Measurements from ENCODE around the gene SHC4.
A peak's percentile ranks its signal among the peaks of the same experiment; 100 is the strongest.

Gene SHC4

GRCh38 chr15:48803877-48804276 lies 159.8 kb downstream of the SHC4 start:
- H3K9ac ChIP-seq (ENCODE audit: low read depth in 1 of 2, low read length in 2 of 2) = no peak overlapping the region
- H3K4me3 ChIP-seq (ENCODE audit: low read depth in 1 of 2, low read length in 2 of 2) = no peak overlapping the region
- H3K9me3 ChIP-seq (ENCODE audit: control insufficient read depth in 1 of 2, low read length in 2 of 2) = no peaks in the 10 kb centered on the region
- peaks cover 0 to 4% of the 10 kb centered on the region in 2 donors for H3K36me3 ChIP-seq (ENCODE audit: control insufficient read depth in 1 of 2, insufficient read depth in 2 of 2, low read length in 2 of 2)
- no peaks in the 10 kb centered on the region for H3K27me3 ChIP-seq (ENCODE audit: control insufficient read depth in 1 of 2, insufficient read depth in 2 of 2, low read length in 2 of 2)
- peaks cover 12% of the 10 kb centered on the region in 2 donors for H3K4me1 ChIP-seq (ENCODE audit: control insufficient read depth in 1 of 2, insufficient read depth in 2 of 2, low read length in 2 of 2)
- H3K27ac ChIP-seq (ENCODE audit: low read depth, low read length) = no peak overlapping the region

DNA sequence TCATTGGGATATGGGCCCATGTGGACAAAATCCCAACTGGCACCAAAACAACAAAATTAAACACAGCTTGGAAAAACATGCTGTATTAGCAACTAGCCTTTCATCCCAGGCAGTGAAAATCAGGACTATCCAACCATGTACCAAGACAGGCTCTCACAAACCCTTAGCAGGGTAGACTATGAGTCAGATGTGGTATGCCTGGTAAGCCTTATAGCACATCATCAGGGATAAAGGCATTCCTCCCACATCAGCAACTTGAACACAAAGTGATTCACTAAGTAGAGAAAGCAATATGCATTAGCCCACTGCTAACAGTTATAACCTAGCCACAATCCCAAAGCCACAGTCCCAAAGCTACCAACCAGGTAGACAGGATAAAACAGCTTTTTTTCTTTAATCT lies 160.9 kb downstream of the SHC4 start:
- no peak overlapping the region for H3K4me3 ChIP-seq (ENCODE audit: low read depth in 1 of 2, low read length in 2 of 2)
- H3K4me1 ChIP-seq (ENCODE audit: control insufficient read depth in 1 of 2, insufficient read depth in 2 of 2, low read length in 2 of 2) = peaks cover 12% of the 10 kb centered on the region in 2 donors
- peaks cover 0 to 4% of the 10 kb centered on the region in 2 donors for H3K36me3 ChIP-seq (ENCODE audit: control insufficient read depth in 1 of 2, insufficient read depth in 2 of 2, low read length in 2 of 2)
- no peaks in the 10 kb centered on the region for H3K9me3 ChIP-seq (ENCODE audit: control insufficient read depth in 1 of 2, low read length in 2 of 2)
- no peaks in the 10 kb centered on the region for H3K27me3 ChIP-seq (ENCODE audit: control insufficient read depth in 1 of 2, insufficient read depth in 2 of 2, low read length in 2 of 2)
- H3K9ac ChIP-seq (ENCODE audit: low read depth in 1 of 2, low read length in 2 of 2) = no peak overlapping the region
- H3K27ac ChIP-seq (ENCODE audit: low read depth, low read length) = no peak overlapping the region

GRCh38 chr15:48802257-48802656 lies 161.5 kb downstream of the SHC4 start:
- H3K36me3 ChIP-seq (ENCODE audit: control insufficient read depth in 1 of 2, insufficient read depth in 2 of 2, low read length in 2 of 2) = peaks cover 0 to 7% of the 10 kb centered on the region in 2 donors
- H3K4me1 ChIP-seq (ENCODE audit: control insufficient read depth in 1 of 2, insufficient read depth in 2 of 2, low read length in 2 of 2) = peaks cover 12% of the 10 kb centered on the region in 2 donors
- no peak overlapping the region for H3K27ac ChIP-seq (ENCODE audit: low read depth, low read length)
- H3K4me3 ChIP-seq (ENCODE audit: low read depth in 1 of 2, low read length in 2 of 2) = no peak overlapping the region
- H3K27me3 ChIP-seq (ENCODE audit: control insufficient read depth in 1 of 2, insufficient read depth in 2 of 2, low read length in 2 of 2) = no peaks in the 10 kb centered on the region
- H3K9me3 ChIP-seq (ENCODE audit: control insufficient read depth in 1 of 2, low read length in 2 of 2) = no peaks in the 10 kb centered on the region
- H3K9ac ChIP-seq (ENCODE audit: low read depth in 1 of 2, low read length in 2 of 2) = no peak overlapping the region

DNA sequence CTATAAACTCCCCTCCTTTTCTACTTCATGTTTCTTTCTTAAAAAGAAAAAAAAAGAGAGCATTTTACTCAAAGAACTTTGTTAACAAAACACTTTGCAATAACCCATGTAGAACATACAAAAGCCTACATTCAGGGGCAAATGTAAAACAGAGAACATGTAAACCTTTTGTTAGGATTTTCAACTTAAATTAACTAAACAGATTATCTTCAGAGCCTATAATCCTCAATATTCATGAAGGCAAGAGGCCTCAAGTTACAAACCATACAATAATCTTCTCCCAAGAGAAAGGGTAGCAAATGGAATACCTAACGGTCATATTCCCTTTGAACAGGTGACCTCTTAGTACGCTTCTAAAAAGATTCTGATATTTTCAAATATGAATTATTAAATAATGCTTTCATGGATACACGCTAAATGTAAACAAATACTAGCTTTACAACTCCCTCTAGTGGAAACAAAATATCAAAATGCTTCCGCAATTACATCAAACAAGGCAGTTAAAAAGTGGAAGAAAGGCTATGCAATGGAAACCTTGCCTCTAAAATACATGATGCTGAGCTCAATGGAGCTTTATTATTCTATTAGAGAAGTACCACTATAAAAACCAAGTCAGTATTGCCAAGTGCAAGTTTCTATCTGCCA lies 162.8 kb downstream of the SHC4 start:
- Histone ChIP-seq H3K9ac (ENCODE audit: low read depth in 1 of 2, low read length in 2 of 2) (no peak overlapping the region), H3K27ac (ENCODE audit: low read depth, low read length) (no peak overlapping the region)

GRCh38 chr15:48800245-48800644 lies 163.5 kb downstream of the SHC4 start:
- H3K4me3 ChIP-seq (ENCODE audit: low read depth in 1 of 2, low read length in 2 of 2) = no peak overlapping the region
- no peaks in the 10 kb centered on the region for H3K9me3 ChIP-seq (ENCODE audit: control insufficient read depth in 1 of 2, low read length in 2 of 2)
- peaks cover 12 to 21% of the 10 kb centered on the region in 2 donors for H3K4me1 ChIP-seq (ENCODE audit: control insufficient read depth in 1 of 2, insufficient read depth in 2 of 2, low read length in 2 of 2)
- H3K9ac ChIP-seq (ENCODE audit: low read depth in 1 of 2, low read length in 2 of 2) = no peak overlapping the region
- H3K36me3 ChIP-seq (ENCODE audit: control insufficient read depth in 1 of 2, insufficient read depth in 2 of 2, low read length in 2 of 2) = peaks cover 0 to 8% of the 10 kb centered on the region in 2 donors
- H3K27ac ChIP-seq (ENCODE audit: low read depth, low read length) = no peak overlapping the region
- no peaks in the 10 kb centered on the region for H3K27me3 ChIP-seq (ENCODE audit: control insufficient read depth in 1 of 2, insufficient read depth in 2 of 2, low read length in 2 of 2)

More for the DNA sequence above, 162.8 kb downstream of the SHC4 start:
- Histone ChIP-seq H3K27me3 (ENCODE audit: control insufficient read depth in 1 of 2, insufficient read depth in 2 of 2, low read length in 2 of 2) (no peaks in the 10 kb centered on the region), H3K4me1 (ENCODE audit: control insufficient read depth in 1 of 2, insufficient read depth in 2 of 2, low read length in 2 of 2) (peaks cover 12 to 18% of the 10 kb centered on the region in 2 donors), H3K4me3 (ENCODE audit: low read depth in 1 of 2, low read length in 2 of 2) (peak overlapping the region in 1 of 2 donors; percentile 20), H3K9me3 (ENCODE audit: control insufficient read depth in 1 of 2, low read length in 2 of 2) (no peaks in the 10 kb centered on the region), H3K36me3 (ENCODE audit: control insufficient read depth in 1 of 2, insufficient read depth in 2 of 2, low read length in 2 of 2) (peaks cover 0 to 8% of the 10 kb centered on the region in 2 donors)

DNA sequence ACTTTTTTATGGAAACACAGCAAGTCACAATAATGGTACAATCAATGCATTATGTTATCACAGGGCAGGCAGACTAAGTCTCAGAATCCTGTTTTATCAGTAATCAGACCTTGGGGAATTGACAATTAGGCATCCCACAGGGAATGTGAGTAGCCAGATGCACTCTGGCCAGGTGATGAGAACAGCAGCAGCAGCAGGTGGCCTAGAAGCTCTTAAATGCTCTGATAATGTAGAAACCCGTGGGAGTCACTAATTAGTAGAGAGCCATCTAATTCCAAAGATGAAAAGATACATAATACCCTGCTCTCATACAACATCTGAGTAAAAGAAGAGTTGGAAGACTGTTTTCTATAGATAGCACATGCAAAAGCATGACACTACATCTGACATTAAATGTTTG lies 165.4 kb downstream of the SHC4 start:
- no peak overlapping the region for H3K27ac ChIP-seq (ENCODE audit: low read depth, low read length)
- H3K9me3 ChIP-seq (ENCODE audit: control insufficient read depth in 1 of 2, low read length in 2 of 2) = no peaks in the 10 kb centered on the region
- H3K9ac ChIP-seq (ENCODE audit: low read depth in 1 of 2, low read length in 2 of 2) = no peak overlapping the region
- peaks cover 0 to 4% of the 10 kb centered on the region in 2 donors for H3K36me3 ChIP-seq (ENCODE audit: control insufficient read depth in 1 of 2, insufficient read depth in 2 of 2, low read length in 2 of 2)
- H3K4me3 ChIP-seq (ENCODE audit: low read depth in 1 of 2, low read length in 2 of 2) = no peak overlapping the region
- peaks cover 12 to 30% of the 10 kb centered on the region in 2 donors for H3K4me1 ChIP-seq (ENCODE audit: control insufficient read depth in 1 of 2, insufficient read depth in 2 of 2, low read length in 2 of 2)
- H3K27me3 ChIP-seq (ENCODE audit: control insufficient read depth in 1 of 2, insufficient read depth in 2 of 2, low read length in 2 of 2) = no peaks in the 10 kb centered on the region

GRCh38 chr15:48796930-48797329 lies 166.8 kb downstream of the SHC4 start:
- H3K4me3 ChIP-seq (ENCODE audit: low read depth in 1 of 2, low read length in 2 of 2) = no peak overlapping the region
- H3K4me1 ChIP-seq (ENCODE audit: control insufficient read depth in 1 of 2, insufficient read depth in 2 of 2, low read length in 2 of 2) = peaks cover 12 to 30% of the 10 kb centered on the region in 2 donors
- peaks cover 7 to 10% of the 10 kb centered on the region in 2 donors for H3K36me3 ChIP-seq (ENCODE audit: control insufficient read depth in 1 of 2, insufficient read depth in 2 of 2, low read length in 2 of 2)
- H3K27ac ChIP-seq (ENCODE audit: low read depth, low read length) = no peak overlapping the region
- no peaks in the 10 kb centered on the region for H3K9me3 ChIP-seq (ENCODE audit: control insufficient read depth in 1 of 2, low read length in 2 of 2)
- no peaks in the 10 kb centered on the region for H3K27me3 ChIP-seq (ENCODE audit: control insufficient read depth in 1 of 2, insufficient read depth in 2 of 2, low read length in 2 of 2)
- no peak overlapping the region for H3K9ac ChIP-seq (ENCODE audit: low read depth in 1 of 2, low read length in 2 of 2)

GRCh38 chr15:48796521-48796920 lies 167.2 kb downstream of the SHC4 start:
- Histone ChIP-seq H3K27ac (ENCODE audit: low read depth, low read length) (no peak overlapping the region), H3K9ac (ENCODE audit: low read depth in 1 of 2, low read length in 2 of 2) (no peak overlapping the region), H3K4me3 (ENCODE audit: low read depth in 1 of 2, low read length in 2 of 2) (no peak overlapping the region), H3K27me3 (ENCODE audit: control insufficient read depth in 1 of 2, insufficient read depth in 2 of 2, low read length in 2 of 2) (no peaks in the 10 kb centered on the region), H3K4me1 (ENCODE audit: control insufficient read depth in 1 of 2, insufficient read depth in 2 of 2, low read length in 2 of 2) (peaks cover 12 to 30% of the 10 kb centered on the region in 2 donors), H3K36me3 (ENCODE audit: control insufficient read depth in 1 of 2, insufficient read depth in 2 of 2, low read length in 2 of 2) (peaks cover 7 to 10% of the 10 kb centered on the region in 2 donors), H3K9me3 (ENCODE audit: control insufficient read depth in 1 of 2, low read length in 2 of 2) (no peaks in the 10 kb centered on the region)

GRCh38 chr15:48795901-48796300 lies 167.8 kb downstream of the SHC4 start:
- H3K27ac ChIP-seq (ENCODE audit: low read depth, low read length) = no peak overlapping the region
- H3K4me3 ChIP-seq (ENCODE audit: low read depth in 1 of 2, low read length in 2 of 2) = no peak overlapping the region
- peaks cover 7 to 10% of the 10 kb centered on the region in 2 donors for H3K36me3 ChIP-seq (ENCODE audit: control insufficient read depth in 1 of 2, insufficient read depth in 2 of 2, low read length in 2 of 2)
- no peak overlapping the region for H3K9ac ChIP-seq (ENCODE audit: low read depth in 1 of 2, low read length in 2 of 2)
- H3K4me1 ChIP-seq (ENCODE audit: control insufficient read depth in 1 of 2, insufficient read depth in 2 of 2, low read length in 2 of 2) = peaks cover 12 to 29% of the 10 kb centered on the region in 2 donors
- no peaks in the 10 kb centered on the region for H3K27me3 ChIP-seq (ENCODE audit: control insufficient read depth in 1 of 2, insufficient read depth in 2 of 2, low read length in 2 of 2)
- H3K9me3 ChIP-seq (ENCODE audit: control insufficient read depth in 1 of 2, low read length in 2 of 2) = no peaks in the 10 kb centered on the region

GRCh38 chr15:48794697-48795134 lies 169.0 kb downstream of the SHC4 start:
- H3K4me1 ChIP-seq (ENCODE audit: control insufficient read depth in 1 of 2, insufficient read depth in 2 of 2, low read length in 2 of 2) = peaks cover under 1 to 18% of the 10 kb centered on the region in 2 donors
- H3K9me3 ChIP-seq (ENCODE audit: control insufficient read depth in 1 of 2, low read length in 2 of 2) = no peaks in the 10 kb centered on the region
- H3K27me3 ChIP-seq (ENCODE audit: control insufficient read depth in 1 of 2, insufficient read depth in 2 of 2, low read length in 2 of 2) = no peaks in the 10 kb centered on the region
- peak overlapping the region; percentile 44 for H3K27ac ChIP-seq (ENCODE audit: low read depth, low read length)
- peak overlapping the region; percentile 20 to 28 for H3K4me3 ChIP-seq (ENCODE audit: low read depth in 1 of 2, low read length in 2 of 2)
- H3K36me3 ChIP-seq (ENCODE audit: control insufficient read depth in 1 of 2, insufficient read depth in 2 of 2, low read length in 2 of 2) = peaks cover 7 to 10% of the 10 kb centered on the region in 2 donors
- H3K9ac ChIP-seq (ENCODE audit: low read depth in 1 of 2, low read length in 2 of 2) = peak overlapping the region in 1 of 2 donors; percentile 4

All from duodenal mucosa (tissue), 2 donors.